ENCODE results near the gene BRINP2.

BRINP2 gene

DNA sequence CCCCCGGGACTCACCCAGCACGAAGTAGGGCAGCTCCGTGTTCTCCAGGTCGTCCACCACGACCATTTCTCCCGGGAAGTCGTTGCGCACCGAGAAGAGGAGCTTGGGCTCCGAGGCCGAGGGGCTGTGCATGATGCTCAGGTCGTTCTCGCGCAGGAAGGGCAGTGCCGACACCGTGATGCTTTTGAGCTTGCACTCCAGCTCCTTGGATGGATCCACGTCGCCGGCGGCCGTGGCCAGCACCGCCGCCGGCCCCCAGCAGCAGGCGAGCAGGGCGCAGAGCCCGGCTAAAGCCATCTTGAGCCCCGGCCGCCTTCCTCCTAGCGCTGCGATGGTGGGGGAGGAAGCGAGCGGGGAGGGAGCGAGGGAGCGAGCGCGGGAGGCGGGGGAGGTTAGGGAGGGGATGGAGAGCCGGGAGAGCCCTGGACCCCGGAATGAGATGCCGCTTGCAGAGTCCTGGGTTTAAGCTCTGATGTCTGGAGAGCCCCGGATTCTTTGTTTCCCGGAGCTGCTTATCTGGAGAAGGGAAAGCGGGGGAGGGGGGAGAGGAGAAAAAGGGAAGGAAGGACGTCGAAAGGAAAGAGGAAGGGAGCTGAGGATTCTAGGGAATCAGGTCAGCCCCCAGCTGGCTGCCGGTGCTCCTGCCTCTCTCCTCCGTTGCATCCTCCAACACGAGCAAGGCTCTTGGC lies 6.2 kb upstream of the BRINP2 start, which contains the start of gene ASTN1:
ASTN1 (minus strand) TSS at position 333 of the 689 bp plus-strand sequence; CDS start at position 297, 36 bp downstream.
- TF ChIP-seq CTCF (IDR thresholded peaks at IDR 0.05; ENCODE audit: low read length, missing control alignments) = no peak
- H3K4me3 ChIP-seq (replicated peaks; ENCODE audit: low read depth, low read length) = peak within 1 kb of the TSS; percentile 10

DNA sequence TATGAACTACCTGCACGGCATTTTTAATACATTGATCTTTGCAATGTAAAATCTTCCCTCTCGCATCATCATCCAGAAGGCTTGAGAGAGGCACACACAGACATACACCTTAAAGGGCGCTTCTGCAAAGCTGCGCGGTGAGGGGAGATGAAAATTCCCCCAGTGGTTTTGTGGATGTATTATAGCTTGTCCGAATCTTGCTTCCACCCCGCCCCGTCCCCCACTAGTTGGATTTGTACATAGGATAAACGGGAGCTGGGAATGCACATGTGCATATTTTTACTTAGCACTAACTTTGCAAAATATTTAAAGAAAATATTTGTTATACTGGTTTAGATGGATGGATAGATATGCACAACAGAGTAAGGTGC lies 5.7 kb upstream of the BRINP2 start:
- H3K4me3 ChIP-seq (replicated peaks; ENCODE audit: low read depth, low read length) = no peak overlapping the region
- no peak for TF ChIP-seq CTCF (IDR thresholded peaks at IDR 0.05; ENCODE audit: low read length, missing control alignments)
- no peak for DNase-seq (ENCODE audit: low read depth)

More for the DNA sequence above, 6.2 kb upstream of the BRINP2 start, which contains the start of gene ASTN1:
- no peak for DNase-seq (ENCODE audit: low read depth)

DNA sequence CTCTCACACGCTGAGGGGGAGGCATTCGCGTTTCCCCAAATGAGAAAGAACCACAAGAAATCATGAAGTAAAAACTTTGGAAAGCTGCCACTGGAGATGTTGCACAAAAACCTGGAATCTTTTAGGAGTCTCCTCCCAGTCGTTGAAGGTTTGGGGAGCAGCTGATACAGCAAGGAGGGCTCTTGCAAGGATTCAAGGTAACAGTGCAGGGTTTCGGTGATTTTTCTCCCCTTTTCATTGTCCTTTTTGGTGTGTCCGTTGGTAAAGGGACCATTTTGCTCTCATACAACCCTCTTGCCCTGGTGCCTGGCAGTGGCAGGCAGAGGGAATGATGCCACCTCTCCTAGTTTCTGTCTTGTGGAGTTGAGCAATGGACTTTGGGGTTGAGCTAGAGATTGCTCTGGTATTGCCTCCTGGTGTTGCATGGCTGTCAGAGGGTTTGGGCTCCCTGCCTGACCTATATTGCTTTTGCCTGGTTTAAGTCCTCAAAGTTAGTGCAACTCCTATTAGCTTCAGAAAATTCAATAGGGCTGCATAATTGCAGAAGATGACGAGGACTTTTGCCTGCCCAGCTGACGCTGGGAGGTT lies 872 bp downstream of the BRINP2 start:
- TF ChIP-seq CTCF (IDR thresholded peaks at IDR 0.05; ENCODE audit: low read length, missing control alignments) = no peak
- DNase-seq (ENCODE audit: low read depth) = no peak
- H3K4me3 ChIP-seq (replicated peaks; ENCODE audit: low read depth, low read length) = no peak overlapping the region

GRCh38 chr1:177172272-177172671 lies 1.5 kb downstream of the BRINP2 start:
- no peak for DNase-seq (ENCODE audit: low read depth)
- H3K4me3 ChIP-seq (replicated peaks; ENCODE audit: low read depth, low read length) = no peak overlapping the region
- TF ChIP-seq CTCF (IDR thresholded peaks at IDR 0.05; ENCODE audit: low read length, missing control alignments) = no peak

GRCh38 chr1:177172866-177173265 lies 2.1 kb downstream of the BRINP2 start:
- H3K4me3 ChIP-seq (replicated peaks; ENCODE audit: low read depth, low read length) = no peak overlapping the region
- no peak for TF ChIP-seq CTCF (IDR thresholded peaks at IDR 0.05; ENCODE audit: low read length, missing control alignments)
- DNase-seq (ENCODE audit: low read depth) = no peak

DNA sequence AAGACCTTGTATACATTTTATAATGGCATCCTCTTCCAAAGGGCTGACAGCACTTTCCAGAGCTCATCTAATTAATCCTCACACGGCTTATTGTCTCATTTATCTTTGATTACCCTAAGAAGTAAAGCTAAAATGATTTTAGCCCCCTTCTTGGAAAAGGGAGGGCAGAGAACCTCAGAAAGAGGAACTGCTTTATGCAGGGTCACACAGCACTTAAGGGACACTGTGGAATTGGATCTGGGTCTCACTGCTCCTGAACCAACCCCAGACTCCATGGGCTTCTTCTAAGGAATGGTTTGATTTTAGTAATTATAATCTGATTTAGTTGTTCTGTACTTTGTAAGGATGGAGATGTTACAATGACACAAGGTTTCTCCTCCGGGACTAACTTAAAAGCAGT lies 3.2 kb downstream of the BRINP2 start:
- DNase-seq (ENCODE audit: low read depth) = no peak
- no peak overlapping the region for H3K4me3 ChIP-seq (replicated peaks; ENCODE audit: low read depth, low read length)
- no peak for TF ChIP-seq CTCF (IDR thresholded peaks at IDR 0.05; ENCODE audit: low read length, missing control alignments)

Data from fibroblast of pulmonary artery (primary cell).